Keratinocyte (primary cell): ENCODE data around the gene SLC4A2. TPM values are rescaled to one million over a fixed set of nuclear protein-coding genes. Genes with fewer than 3 reads are reported as not detected.

Experiments used
- DNase-seq: peaks from one replicate; pipeline ENCODE4 v3.0.0-alpha.2; 2011; ENCODE audit warnings: low read depth, missing footprints, low spot score
- FAIRE-seq: peaks from 2 replicates; lab custom pipeline; 2011; peaks lifted over from hg19 to GRCh38; lab: Jason Lieb, UNC
- H2AFZ ChIP-seq: 2 replicates; pipeline ENCODE4 v1.6.0; 2012; ENCODE audit warnings: low read length, control low read depth, inconsistent platforms; ENCODE audit not compliant: control insufficient read depth
- H3K27ac ChIP-seq: 2 replicates; pipeline ENCODE4 v1.5.1; 2011; ENCODE audit warnings: low read length; ENCODE audit not compliant: control insufficient read depth, insufficient read depth
- H3K27me3 ChIP-seq: 3 replicates; pipeline ENCODE4 v1.6.0; 2011; ENCODE audit warnings: low read length; ENCODE audit not compliant: control insufficient read depth, insufficient read depth; ENCODE audit errors: extremely low read depth
- H3K36me3 ChIP-seq, 2 experiments: 2 replicates in 1 of 2; 3 replicates in 1 of 2; pipeline ENCODE4 v1.5.1; 2011; ENCODE audit warnings: low read length in 2 of 2, mild to moderate bottlenecking in 1 of 2; ENCODE audit not compliant: control insufficient read depth in 2 of 2, insufficient read depth in 2 of 2; ENCODE audit errors: extremely low read depth in 1 of 2
- H3K4me1 ChIP-seq: 3 replicates; pipeline ENCODE4 v1.5.1; 2011; ENCODE audit warnings: low read length; ENCODE audit not compliant: control insufficient read depth, insufficient read depth; ENCODE audit errors: extremely low read depth
- H3K4me2 ChIP-seq: 3 replicates; pipeline ENCODE4 v1.6.0; 2011; ENCODE audit warnings: low read depth, low read length; ENCODE audit not compliant: control insufficient read depth, insufficient read depth; ENCODE audit errors: extremely low read depth
- H3K4me3 ChIP-seq, 3 experiments: fragments of 200-600 bp in 1 of 3; sonication (generic) in 1 of 3; 2 replicates in 2 of 3; 3 replicates in 1 of 3; pipeline ENCODE4 v1.5.1; 2011 to 2016; ENCODE audit warnings: low read length in 3 of 3, mild to moderate bottlenecking in 3 of 3, control low read depth in 2 of 3, inconsistent platforms in 1 of 3, low read depth in 1 of 3, mixed read lengths in 1 of 3, mixed run types in 1 of 3, moderate library complexity in 1 of 3; ENCODE audit not compliant: control insufficient read depth in 2 of 3, insufficient read depth in 2 of 3; ENCODE audit errors: extremely low read depth in 1 of 3
- H3K79me2 ChIP-seq: 2 replicates; pipeline ENCODE4 v1.6.0; 2012; ENCODE audit warnings: low read length; ENCODE audit not compliant: control insufficient read depth, insufficient read depth
- H3K9ac ChIP-seq: 3 replicates; pipeline ENCODE4 v1.6.0; 2011; ENCODE audit warnings: low read length; ENCODE audit not compliant: control insufficient read depth, insufficient read depth; ENCODE audit errors: extremely low read depth
- H3K9me1 ChIP-seq: 3 replicates; pipeline ENCODE4 v1.6.0; 2011; ENCODE audit warnings: low read length; ENCODE audit not compliant: control insufficient read depth, insufficient read depth; ENCODE audit errors: extremely low read depth
- H3K9me3 ChIP-seq: 2 replicates; pipeline ENCODE4 v1.5.1; 2012; ENCODE audit warnings: low read depth, low read length; ENCODE audit not compliant: control insufficient read depth
- H4K20me1 ChIP-seq: 3 replicates; pipeline ENCODE4 v1.6.0; 2011; ENCODE audit warnings: low read length; ENCODE audit not compliant: control insufficient read depth, insufficient read depth; ENCODE audit errors: extremely low read depth
- EZH2 ChIP-seq: IDR thresholded peaks from one replicate; pipeline ENCODE4 v1.6.1; 2012; ENCODE audit warnings: inconsistent platforms, mild to moderate bottlenecking, low read length, moderate library complexity
- dilution Hi-C: fragments of 300-500 bp; cut with MboI; formaldehyde crosslinking; loops from one replicate; pipeline ENCODE4 v1.7.0; 2020; ENCODE audit warnings: low sequenced_read_pairs; ENCODE audit not compliant: extremely low pct_ligation_motif_present
- polyA plus RNA-seq, 5 experiments: library from polyadenylated mRNA; depleted of rRNA in 3 of 5; stranded (reverse) in 3 of 5; stranded (forward) in 1 of 5; unstranded in 1 of 5; fragments of >200 nt; gene quantifications; 1 replicate in 1 of 5; 2 replicates in 3 of 5; 3 replicates in 1 of 5; pipeline versions ENCODE4 v1.2.1 to v1.2.3, GENCODE V29; 2011 to 2012; ENCODE audit warnings: missing spikeins in 2 of 5, low read depth in 1 of 5, low replicate concordance in 1 of 5
- TF ChIP-seq, protein P1 (sequence below), 3 experiments: IDR thresholded peaks in 1 of 3; conservative IDR thresholded peaks in 1 of 3; optimal IDR thresholded peaks in 1 of 3; 2 replicates in 2 of 3; 3 replicates in 1 of 3; pipeline versions ENCODE3 to v1.5.1; 2011; ENCODE audit warnings: low read length in 3 of 3, mild to moderate bottlenecking in 3 of 3, moderate library complexity in 2 of 3, control low read depth in 1 of 3, inconsistent platforms in 1 of 3; ENCODE audit not compliant: insufficient read depth in 2 of 3; ENCODE audit errors: extremely low read depth in 1 of 3

The SLC4A2 gene
- polyA plus RNA-seq, 1 donor (not counting 4 experiments of a cell fraction or from before 2014, with no cell fraction given): 33.8 TPM

DNA sequence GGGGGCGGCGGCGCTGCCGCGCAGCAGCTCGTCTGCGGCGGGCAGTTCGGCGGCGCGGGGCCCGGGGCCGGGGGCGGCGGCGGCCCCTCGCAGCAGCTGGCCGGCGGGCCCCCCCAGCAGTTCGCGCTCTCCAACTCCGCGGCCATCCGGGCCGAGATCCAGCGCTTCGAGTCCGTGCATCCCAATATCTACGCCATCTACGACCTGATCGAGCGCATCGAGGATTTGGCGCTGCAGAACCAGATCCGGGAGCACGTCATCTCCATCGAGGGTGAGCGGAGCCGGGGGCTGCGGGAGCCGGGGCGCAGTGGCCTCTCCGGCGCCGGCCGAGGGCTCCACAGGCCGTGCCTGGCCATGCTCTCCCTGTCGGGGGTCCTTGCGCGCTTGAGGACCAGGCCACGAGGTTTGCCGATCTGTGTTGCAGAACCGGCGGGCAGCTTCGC, 27.4 kb downstream of the SLC4A2 start:
- Histone ChIP-seq H4K20me1 (peaks cover 4% of the 10 kb centered on the region), H3K9me3 (no peaks in the 10 kb centered on the region), H3K4me3 (peak overlapping the region; percentile 80 to 90 (median 83)), H2AFZ (peak overlapping the region; percentile 46), H3K9ac (peak overlapping the region; percentile 93), H3K36me3 (peaks cover 0 to 5% of the 10 kb centered on the region in 2 experiments), H3K79me2 (peaks cover 59% of the 10 kb centered on the region), H3K4me2 (peak overlapping the region; percentile 99), H3K4me1 (peaks cover 33% of the 10 kb centered on the region), H3K9me1 (no peaks in the 10 kb centered on the region), H3K27me3 (no peaks in the 10 kb centered on the region), H3K27ac (peak overlapping the region; percentile 92)
- no peak for TF ChIP-seq EZH2
- TF ChIP-seq, protein P1, sequence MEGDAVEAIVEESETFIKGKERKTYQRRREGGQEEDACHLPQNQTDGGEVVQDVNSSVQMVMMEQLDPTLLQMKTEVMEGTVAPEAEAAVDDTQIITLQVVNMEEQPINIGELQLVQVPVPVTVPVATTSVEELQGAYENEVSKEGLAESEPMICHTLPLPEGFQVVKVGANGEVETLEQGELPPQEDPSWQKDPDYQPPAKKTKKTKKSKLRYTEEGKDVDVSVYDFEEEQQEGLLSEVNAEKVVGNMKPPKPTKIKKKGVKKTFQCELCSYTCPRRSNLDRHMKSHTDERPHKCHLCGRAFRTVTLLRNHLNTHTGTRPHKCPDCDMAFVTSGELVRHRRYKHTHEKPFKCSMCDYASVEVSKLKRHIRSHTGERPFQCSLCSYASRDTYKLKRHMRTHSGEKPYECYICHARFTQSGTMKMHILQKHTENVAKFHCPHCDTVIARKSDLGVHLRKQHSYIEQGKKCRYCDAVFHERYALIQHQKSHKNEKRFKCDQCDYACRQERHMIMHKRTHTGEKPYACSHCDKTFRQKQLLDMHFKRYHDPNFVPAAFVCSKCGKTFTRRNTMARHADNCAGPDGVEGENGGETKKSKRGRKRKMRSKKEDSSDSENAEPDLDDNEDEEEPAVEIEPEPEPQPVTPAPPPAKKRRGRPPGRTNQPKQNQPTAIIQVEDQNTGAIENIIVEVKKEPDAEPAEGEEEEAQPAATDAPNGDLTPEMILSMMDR (optimal IDR thresholded peaks at IDR 0.05 in 1 of 3, IDR thresholded peaks at IDR 0.05 in 1 of 3, conservative IDR thresholded peaks at IDR 0.05 in 1 of 3; ENCODE audit: extremely low read depth in 1 of 3, insufficient read depth in 2 of 3, low read length in 3 of 3): no peak
- DNase-seq (no peak), FAIRE-seq (no peak)
- dilution Hi-C loops: no loop called here

DNA sequence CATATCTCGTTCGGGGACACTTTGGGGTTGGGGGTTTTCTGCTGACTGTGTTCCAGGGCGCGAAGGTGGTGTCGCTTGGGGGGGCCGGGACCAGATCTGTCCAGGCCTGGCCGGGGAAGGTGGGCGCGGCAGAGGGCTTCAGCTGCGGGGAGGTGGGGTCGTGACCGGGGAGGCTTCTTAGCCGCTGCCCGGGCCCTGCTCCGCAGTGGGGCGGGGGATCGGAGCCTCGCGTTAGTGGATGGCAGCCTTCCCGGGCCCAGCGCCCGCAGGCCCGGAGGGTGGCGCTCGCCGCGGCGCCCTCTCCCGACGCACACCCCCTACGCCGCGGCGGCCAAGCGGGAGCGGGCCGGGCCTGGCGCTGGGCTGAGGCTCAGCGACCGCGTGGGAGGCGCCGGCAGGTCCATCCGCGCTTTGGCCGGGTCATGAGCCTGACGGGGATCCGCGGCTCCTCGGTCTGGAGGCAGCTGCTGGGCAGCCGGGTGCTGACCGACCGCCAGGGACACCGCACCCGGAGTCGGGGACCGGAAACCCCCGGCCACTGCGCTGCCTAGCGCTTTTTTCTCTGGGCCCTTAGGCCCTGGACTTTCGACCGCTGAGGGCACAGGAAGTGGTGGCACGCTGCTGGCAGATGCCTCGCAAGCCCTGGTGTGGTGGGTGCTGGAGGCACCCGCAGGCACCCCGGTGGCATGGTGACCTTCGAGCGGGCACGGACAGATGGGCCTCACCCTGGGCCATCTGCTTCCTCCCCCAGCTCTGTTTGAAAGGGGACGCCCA, 28.0 kb downstream of the SLC4A2 start:
- peak overlapping the region; percentile 46 for H2AFZ ChIP-seq
- FAIRE-seq: no peak
- dilution Hi-C loops: no loop called here

More for the DNA sequence above, 28.0 kb downstream of the SLC4A2 start:
- H3K4me3 ChIP-seq: peak overlapping the region; percentile 80 to 90 (median 83)
- H3K9me3 ChIP-seq: no peaks in the 10 kb centered on the region
- H3K4me1 ChIP-seq: peaks cover 27% of the 10 kb centered on the region
- peak overlapping the region; percentile 93 for H3K9ac ChIP-seq
- no peak for TF ChIP-seq EZH2
- TF ChIP-seq, protein P1 (optimal IDR thresholded peaks at IDR 0.05 in 1 of 3, IDR thresholded peaks at IDR 0.05 in 1 of 3, conservative IDR thresholded peaks at IDR 0.05 in 1 of 3; ENCODE audit: extremely low read depth in 1 of 3, insufficient read depth in 2 of 3, low read length in 3 of 3): peak in 1 of 3 experiments; percentile 44
- DNase-seq: no peak
- H4K20me1 ChIP-seq: peaks cover 5% of the 10 kb centered on the region
- peak overlapping the region; percentile 92 for H3K27ac ChIP-seq
- H3K9me1 ChIP-seq: no peaks in the 10 kb centered on the region
- peaks cover 60% of the 10 kb centered on the region for H3K79me2 ChIP-seq
- peaks cover 0 to 5% of the 10 kb centered on the region in 2 experiments for H3K36me3 ChIP-seq
- no peaks in the 10 kb centered on the region for H3K27me3 ChIP-seq
- H3K4me2 ChIP-seq: peak overlapping the region; percentile 99
